Caco-2 (cell line): ENCODE data around the gene NPTN. TPM values are rescaled to one million over a fixed set of nuclear protein-coding genes. Genes with fewer than 3 reads are reported as not detected.

ENCODE experiments used
- BruUV-seq: library from RNA; stranded (reverse); fragments of 400-500 nt; replicated peaks from 2 replicates; lab custom pipeline; 2021; lab: Mats Ljungman, UMichigan
- CTCF ChIA-PET: fragments of 300-600 bp; sonication (Branson Sonifier 250); formaldehyde crosslinking; loops from one replicate; lab custom pipeline; 2022; ENCODE audit warnings: antibody characterized with exemption; lab: Charles Lee
- POLR2A ChIA-PET: fragments of 300-600 bp; sonication (Branson Sonifier 250); formaldehyde crosslinking; loops from one replicate; lab custom pipeline; 2022; ENCODE audit warnings: antibody characterized with exemption; lab: Charles Lee
- DNase-seq, 2 experiments: peaks; one replicate each; pipeline versions ENCODE4 v3.0.0 to v3.0.0-alpha.2; 2020 to 2022
- H3K27me3 ChIP-seq: replicated peaks from 2 replicates; pipeline ENCODE4 v1.6.0; 2011; ENCODE audit warnings: low read length; ENCODE audit not compliant: control insufficient read depth, insufficient read depth
- H3K36me3 ChIP-seq: 2 replicates; pipeline ENCODE4 v1.5.1; 2011; ENCODE audit warnings: low read length; ENCODE audit not compliant: control insufficient read depth, insufficient read depth
- H3K4me1 ChIP-seq: fragments of 250-450 bp; sonication (Bioruptor Pico); 2 replicates; pipeline ENCODE4 v1.5.1; 2020; ENCODE audit warnings: mild to moderate bottlenecking
- H3K4me3 ChIP-seq: 2 replicates; pipeline ENCODE4 v1.5.1; 2011; ENCODE audit warnings: low read depth, mild to moderate bottlenecking, control low read depth, low read length
- H3K9me3 ChIP-seq: fragments of 250-450 bp; sonication (Bioruptor Pico); 2 replicates; pipeline ENCODE4 v1.5.1; 2020; ENCODE audit warnings: mild to moderate bottlenecking, moderate library complexity
- H3K27ac Mint-ChIP-seq: one replicate; pipeline ENCODE4 v1.8.0; 2022; ENCODE audit warnings: mixed read lengths; ENCODE audit not compliant: unreplicated experiment
- H3K27me3 Mint-ChIP-seq: one replicate; pipeline ENCODE4 v1.8.0; 2022; ENCODE audit warnings: mixed read lengths; ENCODE audit not compliant: insufficient read depth, unreplicated experiment
- H3K36me3 Mint-ChIP-seq: one replicate; pipeline ENCODE4 v1.8.0; 2022; ENCODE audit warnings: mild to moderate bottlenecking, mixed read lengths; ENCODE audit not compliant: insufficient read depth, unreplicated experiment
- H3K4me1 Mint-ChIP-seq: one replicate; pipeline ENCODE4 v1.8.0; 2022; ENCODE audit warnings: low read depth, mixed read lengths; ENCODE audit not compliant: unreplicated experiment
- H3K4me3 Mint-ChIP-seq: one replicate; pipeline ENCODE4 v1.8.0; 2022; ENCODE audit warnings: mild to moderate bottlenecking, moderate library complexity, mixed read lengths; ENCODE audit not compliant: unreplicated experiment
- H3K9me3 Mint-ChIP-seq: one replicate; pipeline ENCODE4 v1.8.0; 2022; ENCODE audit warnings: mixed read lengths; ENCODE audit not compliant: unreplicated experiment
- intact Hi-C: fragments of 100-400 bp; cut with micrococcal nuclease; formaldehyde crosslinking; loops from one replicate; pipeline ENCODE4 v1.10.0; 2022; ENCODE audit not compliant: unreplicated experiment
- total RNA-seq: library from RNA; stranded (reverse); gene quantifications from 2 replicates; pipeline ENCODE4 v1.2.3, GENCODE V29; 2022
- TF ChIP-seq, protein P1 (sequence below), 2 experiments: fragments of 200-600 bp in 1 of 2; IDR thresholded peaks; 1 replicate in 1 of 2; 2 replicates in 1 of 2; pipeline versions ENCODE4 v1.5.1 to v1.8.0; 2011 to 2022; ENCODE audit warnings: antibody characterized with exemption in 1 of 2, control low read depth in 1 of 2, inconsistent platforms in 1 of 2, low read depth in 1 of 2, low read length in 1 of 2, mild to moderate bottlenecking in 1 of 2, moderate library complexity in 1 of 2; ENCODE audit not compliant: insufficient read depth in 1 of 2, severe bottlenecking in 1 of 2, unreplicated experiment in 1 of 2

The NPTN gene
- total RNA-seq, 1 experiment from 2014 or later = 124 TPM

DNA sequence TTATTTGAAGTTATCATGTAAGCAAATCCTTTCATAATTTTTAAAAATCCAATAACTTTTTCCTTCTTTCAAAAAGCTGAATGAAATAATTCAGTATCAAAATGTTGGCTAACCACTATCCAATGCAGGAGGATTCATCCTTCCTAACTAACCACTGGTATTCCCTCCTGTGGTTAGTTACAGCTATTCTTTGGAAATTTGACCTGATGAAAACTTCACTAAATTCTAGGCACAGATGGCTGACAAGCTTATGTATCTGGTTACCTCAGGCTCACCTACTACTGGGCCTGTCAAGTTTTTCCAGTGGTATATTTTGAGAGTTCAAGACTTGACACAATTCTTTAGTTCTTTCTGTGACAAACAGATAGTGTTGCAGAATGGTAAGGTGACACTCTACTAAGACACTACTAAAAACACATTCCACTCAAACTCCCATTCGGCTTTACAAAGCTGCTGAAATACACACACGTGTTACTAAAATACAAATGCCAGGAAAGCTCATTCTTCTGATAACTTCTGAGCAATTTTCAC is 15.8 kb downstream of the NPTN start:
- no peak for DNase-seq
- POLR2A ChIA-PET = no interaction called here
- no peaks in the 10 kb centered on the region for H3K9me3 ChIP-seq
- Mint-ChIP-seq H3K36me3 (no peaks in the 10 kb centered on the region), H3K27me3 (no peaks in the 10 kb centered on the region), H3K4me3 (no peak overlapping the region), H3K4me1 (peaks cover 7% of the 10 kb centered on the region), H3K27ac (no peak overlapping the region), H3K9me3 (no peaks in the 10 kb centered on the region)
- H3K4me3 ChIP-seq = no peak overlapping the region
- no peaks in the 10 kb centered on the region; the same call in 1 of the 2 replicates for H3K4me1 ChIP-seq
- intact Hi-C loops = no loop called here
- CTCF ChIA-PET = no interaction called here
- no peaks in the 10 kb centered on the region for H3K36me3 ChIP-seq
- no TSS peak for BruUV-seq
- no peaks in the 10 kb centered on the region for H3K27me3 ChIP-seq
- TF ChIP-seq, protein P1, sequence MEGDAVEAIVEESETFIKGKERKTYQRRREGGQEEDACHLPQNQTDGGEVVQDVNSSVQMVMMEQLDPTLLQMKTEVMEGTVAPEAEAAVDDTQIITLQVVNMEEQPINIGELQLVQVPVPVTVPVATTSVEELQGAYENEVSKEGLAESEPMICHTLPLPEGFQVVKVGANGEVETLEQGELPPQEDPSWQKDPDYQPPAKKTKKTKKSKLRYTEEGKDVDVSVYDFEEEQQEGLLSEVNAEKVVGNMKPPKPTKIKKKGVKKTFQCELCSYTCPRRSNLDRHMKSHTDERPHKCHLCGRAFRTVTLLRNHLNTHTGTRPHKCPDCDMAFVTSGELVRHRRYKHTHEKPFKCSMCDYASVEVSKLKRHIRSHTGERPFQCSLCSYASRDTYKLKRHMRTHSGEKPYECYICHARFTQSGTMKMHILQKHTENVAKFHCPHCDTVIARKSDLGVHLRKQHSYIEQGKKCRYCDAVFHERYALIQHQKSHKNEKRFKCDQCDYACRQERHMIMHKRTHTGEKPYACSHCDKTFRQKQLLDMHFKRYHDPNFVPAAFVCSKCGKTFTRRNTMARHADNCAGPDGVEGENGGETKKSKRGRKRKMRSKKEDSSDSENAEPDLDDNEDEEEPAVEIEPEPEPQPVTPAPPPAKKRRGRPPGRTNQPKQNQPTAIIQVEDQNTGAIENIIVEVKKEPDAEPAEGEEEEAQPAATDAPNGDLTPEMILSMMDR (IDR thresholded peaks at IDR 0.05; ENCODE audit: insufficient read depth in 1 of 2, low read depth in 1 of 2, low read length in 1 of 2, severe bottlenecking in 1 of 2, unreplicated experiment in 1 of 2) = no peak

DNA sequence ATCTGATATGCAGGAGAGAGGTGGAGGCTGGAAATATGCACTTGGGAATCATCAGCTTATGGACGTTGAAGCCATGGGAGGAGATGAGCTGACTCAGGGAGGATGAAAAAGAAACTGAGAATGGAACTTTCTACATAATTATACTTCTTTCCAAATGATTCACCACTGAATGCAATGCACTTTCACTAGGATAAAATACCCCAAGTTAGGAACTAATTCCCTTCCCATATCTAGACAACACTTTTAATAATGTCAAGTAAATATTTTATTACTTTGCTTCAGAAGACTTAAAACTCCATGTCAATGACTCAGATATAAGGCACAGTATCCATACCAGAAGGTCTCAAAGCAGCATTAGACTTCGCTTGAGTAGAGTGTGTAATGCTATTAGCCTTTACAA is 24.2 kb downstream of the NPTN start:
- Histone ChIP-seq H3K36me3 (no peaks in the 10 kb centered on the region), H3K4me3 (no peak overlapping the region), H3K27me3 (no peaks in the 10 kb centered on the region), H3K4me1 (no peaks in the 10 kb centered on the region), H3K9me3 (no peaks in the 10 kb centered on the region)
- Mint-ChIP-seq H3K9me3 (no peaks in the 10 kb centered on the region), H3K4me3 (no peak overlapping the region), H3K36me3 (peaks cover 6% of the 10 kb centered on the region), H3K27me3 (no peaks in the 10 kb centered on the region), H3K4me1 (peaks cover 7% of the 10 kb centered on the region), H3K27ac (no peak overlapping the region)
- no peak for DNase-seq
- BruUV-seq = no TSS peak
- POLR2A ChIA-PET = no interaction called here
- TF ChIP-seq, protein P1 (IDR thresholded peaks at IDR 0.05; ENCODE audit: insufficient read depth in 1 of 2, low read depth in 1 of 2, low read length in 1 of 2, severe bottlenecking in 1 of 2, unreplicated experiment in 1 of 2) = no peak
- CTCF ChIA-PET = no interaction called here
- intact Hi-C loops = no loop called here

GRCh38 chr15:73608475-73608874 is 24.7 kb downstream of the NPTN start:
- Histone ChIP-seq H3K4me3 (no peak overlapping the region), H3K27me3 (no peaks in the 10 kb centered on the region), H3K4me1 (no peaks in the 10 kb centered on the region), H3K9me3 (no peaks in the 10 kb centered on the region), H3K36me3 (no peaks in the 10 kb centered on the region)
- Mint-ChIP-seq H3K36me3 (peaks cover 6% of the 10 kb centered on the region), H3K27me3 (no peaks in the 10 kb centered on the region), H3K27ac (no peak overlapping the region), H3K9me3 (no peaks in the 10 kb centered on the region), H3K4me1 (peaks cover 7% of the 10 kb centered on the region), H3K4me3 (no peak overlapping the region)
- no peak for DNase-seq
- BruUV-seq = no TSS peak
- POLR2A ChIA-PET = no interaction called here
- intact Hi-C loops = no loop called here
- CTCF ChIA-PET = interaction anchor here (1.7 kb wide), 1 partner anchor 28 kb away, joined by 6 read pairs; no protein-coding TSS in a partner anchor
- TF ChIP-seq, protein P1 (IDR thresholded peaks at IDR 0.05; ENCODE audit: insufficient read depth in 1 of 2, low read depth in 1 of 2, low read length in 1 of 2, severe bottlenecking in 1 of 2, unreplicated experiment in 1 of 2) = no peak
